HG02938 (cell line): ENCODE results near the gene HLA-DMB.
A peak's percentile ranks its signal among the peaks of the same experiment; 100 is the strongest.

Source experiments
- ATAC-seq: cut with Tn5 transposase; IDR thresholded peaks from one replicate; pipeline ENCODE4 v1.9.1; 2021; ENCODE audit warnings: mild to moderate bottlenecking, moderate library complexity; ENCODE audit not compliant: unreplicated experiment

HLA-DMB gene

DNA sequence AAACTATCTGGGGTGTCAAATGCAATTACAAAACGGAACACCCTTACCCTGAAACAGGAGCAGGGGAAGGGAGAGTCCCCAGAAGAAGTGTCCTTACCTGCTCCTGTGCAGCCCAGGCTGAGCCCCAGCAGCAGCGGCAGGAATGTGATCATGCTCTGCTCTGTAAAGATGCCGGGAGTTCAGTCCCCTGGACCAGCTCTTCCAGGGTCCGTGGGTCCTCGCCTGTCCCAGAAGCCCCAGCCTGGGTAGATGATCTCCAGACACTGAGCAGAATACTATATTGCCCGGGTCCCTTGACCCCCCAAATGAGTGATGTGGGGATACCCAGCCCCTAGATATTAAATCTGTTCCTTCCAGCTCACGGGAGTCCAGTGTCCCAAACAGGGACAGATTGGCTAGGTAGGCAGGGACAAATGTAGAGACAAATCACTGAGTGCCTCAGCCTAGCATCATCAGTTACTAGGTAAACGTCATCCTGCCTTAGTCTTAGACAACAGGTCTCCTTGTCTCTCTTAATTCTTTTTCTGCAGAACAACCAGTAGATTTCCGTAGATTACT lies at the start of gene HLA-DMB:
Gene HLA-DMB, minus strand, starts transcription at position 373 of the 558 bp plus-strand sequence. Its CDS starts 221 bp downstream, at position 152.
- ATAC-seq, result peak; percentile 48

DNA sequence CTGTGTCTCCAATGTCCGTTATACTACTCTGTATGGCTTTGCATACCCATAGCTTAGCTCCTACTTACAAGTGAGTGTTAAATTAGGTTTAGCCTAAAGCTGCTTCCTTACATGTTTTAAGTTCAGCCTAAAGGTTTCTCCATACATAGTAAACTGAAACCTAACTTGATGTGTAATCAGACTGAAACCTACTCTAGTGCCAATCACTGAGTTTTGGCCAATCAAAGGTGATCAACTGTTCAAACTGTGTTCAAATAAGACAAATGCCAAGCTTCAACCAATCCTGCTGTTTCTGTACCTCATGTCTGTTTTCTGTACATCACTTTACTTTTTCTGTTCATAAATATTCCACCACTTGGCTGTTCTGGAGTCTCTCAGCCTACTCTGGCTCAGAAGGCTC lies 48.5 kb upstream of the HLA-DMB start:
- no peak for ATAC-seq

GRCh38 chr6:32984622-32985389 lies 44.0 kb upstream of the HLA-DMB start:
- ATAC-seq, result peak; percentile 61

GRCh38 chr6:32983964-32984621 lies 43.3 kb upstream of the HLA-DMB start:
- no peak for ATAC-seq

DNA sequence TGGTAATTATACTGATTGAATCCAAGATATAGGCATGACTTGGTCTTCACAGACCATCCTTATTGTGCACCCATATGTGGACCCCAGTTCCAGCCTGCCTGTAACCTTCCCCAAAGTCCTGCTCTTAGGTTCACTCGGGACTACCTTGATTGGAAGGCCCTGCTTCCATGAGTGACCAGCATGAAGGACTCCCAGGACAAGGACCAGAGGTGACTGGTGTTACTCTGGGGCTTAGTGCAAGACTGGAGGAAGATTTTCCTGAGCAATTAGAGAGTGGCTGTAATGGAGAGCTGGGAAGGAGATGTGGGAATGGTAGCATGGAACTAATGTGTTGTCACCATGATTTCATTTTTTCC lies 42.6 kb upstream of the HLA-DMB start:
- ATAC-seq, result no peak

- no peak for ATAC-seq
Measured at GRCh38 chr6:32982702-32983492, 42.1 kb upstream of the HLA-DMB start.

DNA sequence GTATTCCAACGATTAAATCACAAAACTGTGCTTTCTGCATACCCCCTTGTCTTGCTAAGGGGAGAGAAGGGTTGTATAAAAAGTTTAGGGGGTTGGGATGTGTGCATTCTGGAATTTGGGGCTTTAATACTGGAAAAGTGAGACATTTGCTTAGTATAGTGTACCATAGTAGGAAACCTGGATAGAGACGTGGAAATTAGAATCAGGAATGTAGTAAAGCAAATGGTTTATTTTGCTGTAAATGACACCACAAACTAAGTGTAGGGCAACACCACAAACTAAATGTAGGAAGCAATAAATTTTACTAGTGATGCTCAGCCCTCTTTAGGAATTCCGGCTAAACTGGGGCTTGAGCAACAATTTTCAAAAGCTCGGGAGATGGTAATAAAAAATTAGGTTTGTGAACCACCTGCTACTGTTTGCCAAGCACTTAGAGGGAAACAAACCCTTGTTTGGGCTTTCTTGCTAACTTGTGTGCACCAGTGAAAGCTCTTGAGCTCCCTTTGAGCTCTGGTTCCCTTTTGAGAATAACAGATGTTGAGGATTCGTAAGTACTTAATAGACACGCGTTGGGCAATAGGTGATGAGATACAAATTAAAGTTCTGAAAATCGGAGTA lies 41.4 kb upstream of the HLA-DMB start:
- ATAC-seq, result no peak

- no peak for ATAC-seq
Measured at GRCh38 chr6:32980488-32981038, 39.7 kb upstream of the HLA-DMB start.

DNA sequence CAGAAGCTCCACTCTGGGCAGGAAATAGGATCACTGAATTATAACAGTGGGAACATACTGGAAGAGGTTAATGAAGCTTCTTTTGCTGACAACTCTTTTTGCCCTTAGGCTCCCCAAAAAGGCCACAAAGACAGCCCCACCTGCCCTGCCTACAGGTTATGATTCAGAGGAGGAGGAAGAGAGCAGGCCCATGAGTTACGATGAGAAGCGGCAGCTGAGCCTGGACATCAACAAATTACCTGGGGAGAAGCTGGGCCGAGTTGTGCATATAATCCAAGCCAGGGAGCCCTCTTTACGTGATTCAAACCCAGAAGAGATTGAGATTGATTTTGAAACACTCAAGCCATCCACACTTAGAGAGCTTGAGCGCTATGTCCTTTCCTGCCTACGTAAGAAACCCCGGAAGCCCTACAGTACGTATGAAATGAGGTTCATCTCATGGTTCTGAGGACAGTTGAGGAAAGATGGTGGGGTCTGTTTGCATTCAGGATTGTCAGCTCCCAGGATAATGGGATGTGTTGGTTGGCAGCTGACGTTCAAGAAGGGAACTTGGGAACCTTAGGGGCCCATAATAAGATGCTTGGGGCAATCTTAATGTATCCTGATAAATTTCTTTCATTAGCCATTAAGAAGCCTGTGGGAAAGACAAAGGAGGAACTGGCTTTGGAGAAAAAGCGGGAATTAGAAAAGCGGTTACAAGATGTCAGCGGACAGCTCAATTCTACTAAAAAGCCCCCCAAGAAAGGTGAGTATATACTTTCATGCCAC lies 39.1 kb upstream of the HLA-DMB start:
- no peak for ATAC-seq

GRCh38 chr6:32977953-32978324 lies 37.1 kb upstream of the HLA-DMB start:
- ATAC-seq, result no peak

- ATAC-seq, result no peak
Measured at GRCh38 chr6:32977272-32977952, 36.6 kb upstream of the HLA-DMB start.

DNA sequence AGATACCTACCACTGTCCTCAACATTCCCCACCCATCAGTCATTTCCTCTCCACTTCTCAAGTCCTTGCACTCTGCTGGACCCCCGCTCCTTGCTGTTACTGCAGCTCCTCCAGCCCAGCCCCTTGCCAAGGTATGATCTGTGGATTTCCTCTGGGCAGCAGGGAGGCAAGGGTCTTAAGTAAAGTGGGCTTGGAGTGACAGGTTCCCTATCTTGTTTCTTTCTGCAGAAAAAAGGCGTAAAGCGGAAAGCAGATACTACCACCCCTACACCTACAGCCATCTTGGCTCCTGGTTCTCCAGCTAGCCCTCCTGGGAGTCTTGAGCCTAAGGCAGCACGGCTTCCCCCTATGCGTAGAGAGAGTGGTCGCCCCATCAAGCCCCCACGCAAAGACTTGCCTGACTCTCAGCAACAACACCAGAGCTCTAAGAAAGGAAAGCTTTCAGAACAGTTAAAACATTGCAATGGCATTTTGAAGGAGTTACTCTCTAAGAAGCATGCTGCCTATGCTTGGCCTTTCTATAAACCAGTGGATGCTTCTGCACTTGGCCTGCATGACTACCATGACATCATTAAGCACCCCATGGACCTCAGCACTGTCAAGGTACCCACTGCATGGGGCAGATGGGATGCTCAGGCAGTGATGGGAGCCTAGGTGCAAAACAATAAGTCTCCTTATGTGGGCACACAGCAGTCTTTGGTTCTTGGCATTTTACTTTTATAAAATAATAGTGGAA lies 35.7 kb upstream of the HLA-DMB start:
- no peak for ATAC-seq

DNA sequence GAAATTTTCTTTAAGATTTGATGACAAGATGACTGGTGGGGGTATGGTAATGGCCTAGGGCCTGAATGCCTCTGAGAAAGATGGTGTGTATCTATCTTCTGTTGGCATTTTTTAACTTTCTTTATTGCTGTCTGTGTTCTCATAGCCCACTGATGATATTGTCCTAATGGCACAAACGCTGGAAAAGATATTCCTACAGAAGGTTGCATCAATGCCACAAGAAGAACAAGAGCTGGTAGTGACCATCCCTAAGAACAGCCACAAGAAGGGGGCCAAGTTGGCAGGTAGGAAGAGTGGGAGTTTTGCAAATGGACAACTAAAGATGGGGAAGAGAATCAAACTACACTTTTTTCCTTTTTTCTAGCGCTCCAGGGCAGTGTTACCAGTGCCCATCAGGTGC lies 35.1 kb upstream of the HLA-DMB start:
- ATAC-seq, result no peak

DNA sequence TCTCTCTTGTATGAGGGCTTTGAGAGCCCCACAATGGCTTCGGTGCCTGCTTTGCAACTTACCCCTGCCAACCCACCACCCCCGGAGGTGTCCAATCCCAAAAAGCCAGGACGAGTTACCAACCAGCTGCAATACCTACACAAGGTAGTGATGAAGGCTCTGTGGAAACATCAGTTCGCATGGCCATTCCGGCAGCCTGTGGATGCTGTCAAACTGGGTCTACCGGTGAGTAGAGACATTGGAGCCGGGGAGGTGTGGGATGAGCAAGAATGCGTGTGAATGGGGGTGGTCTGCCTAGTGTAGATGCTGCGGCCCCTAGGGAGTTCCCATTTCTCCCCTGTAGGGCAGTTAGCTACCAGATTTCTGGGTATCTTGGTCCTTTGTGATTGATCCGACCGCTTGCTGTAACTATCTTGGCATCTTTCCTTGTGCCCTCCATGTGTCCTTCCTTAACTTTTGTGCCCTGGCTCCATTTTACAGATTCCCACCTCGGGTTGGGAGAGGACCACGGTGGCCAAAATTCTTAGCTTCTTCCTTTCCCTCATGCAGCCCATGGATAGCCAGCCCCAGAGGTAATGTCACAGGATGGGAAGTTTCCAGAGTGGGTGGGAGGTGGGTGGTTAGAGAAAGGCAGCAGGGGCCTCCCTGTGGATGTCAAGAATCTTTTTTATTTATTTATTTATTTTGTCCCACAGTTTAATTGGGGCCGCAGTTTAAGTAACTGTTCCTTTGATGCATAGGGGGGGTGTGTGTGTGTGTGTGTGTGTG lies 33.9 kb upstream of the HLA-DMB start:
- ATAC-seq, result no peak

DNA sequence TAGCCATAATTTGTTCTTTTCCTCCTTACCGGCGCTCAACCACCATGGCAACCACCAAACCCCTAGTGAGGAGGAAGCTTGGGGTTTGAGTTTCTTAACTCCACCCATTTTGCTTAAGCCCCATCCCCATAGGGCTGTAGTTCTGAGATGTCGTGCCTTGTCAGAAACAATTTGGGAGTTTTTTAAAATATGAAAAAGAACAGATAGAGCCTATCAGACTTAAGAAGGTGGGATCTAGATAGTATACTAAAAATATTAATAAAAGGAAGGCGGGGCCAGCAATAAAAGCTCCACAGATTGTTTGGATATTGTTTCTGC lies 33.1 kb upstream of the HLA-DMB start:
- ATAC-seq, result no peak

GRCh38 chr6:32973144-32974015 lies 32.6 kb upstream of the HLA-DMB start:
- no peak for ATAC-seq
